Stimulated activated CD8-positive, alpha-beta memory T cell treated with anti-CD3 and anti-CD28 coated beads, Interleukin-2, amount 100 ng/mL, for 1 hour (primary cell): ENCODE data around the gene SOX21.

Experiments used
- DNase-seq, 2 donors: peaks; one replicate each; pipeline ENCODE4 v3.0.0-alpha.2; 2020; ENCODE audit warnings: low read depth in 2 of 2

The SOX21 gene

DNA sequence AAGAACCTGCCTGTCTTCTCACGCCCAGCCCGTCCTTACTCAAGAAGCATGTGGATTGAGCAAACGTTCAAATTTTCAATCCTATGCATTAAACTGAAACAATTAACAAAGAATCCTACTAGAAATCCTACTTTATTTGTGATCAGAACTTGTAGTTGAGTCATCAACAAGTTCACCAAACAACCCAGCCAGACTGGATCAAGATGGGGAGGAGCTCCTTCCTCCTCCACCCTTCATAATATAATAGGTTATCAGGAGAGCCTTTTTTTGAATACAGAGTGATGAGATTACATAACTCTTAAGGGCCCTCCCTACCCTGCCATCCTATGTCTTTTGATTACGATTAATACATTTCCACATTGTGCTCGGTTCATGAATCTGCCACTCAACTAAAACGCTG lies 32.7 kb downstream of the SOX21 start:
- DNase-seq, result no peak

GRCh38 chr13:94678845-94679244 lies 33.5 kb downstream of the SOX21 start:
- DNase-seq, result no peak

- no peak for DNase-seq
Measured at GRCh38 chr13:94677799-94678198, 34.5 kb downstream of the SOX21 start.

- peak; percentile 2 to 9 for DNase-seq
Measured at GRCh38 chr13:94674609-94675348, 37.6 kb downstream of the SOX21 start.

- DNase-seq, result no peak
Measured at GRCh38 chr13:94673851-94674250, 38.5 kb downstream of the SOX21 start.

GRCh38 chr13:94672400-94672799 lies 39.9 kb downstream of the SOX21 start:
- DNase-seq, result no peak

- no peak for DNase-seq
Measured at GRCh38 chr13:94667190-94667589, 45.2 kb downstream of the SOX21 start.

DNA sequence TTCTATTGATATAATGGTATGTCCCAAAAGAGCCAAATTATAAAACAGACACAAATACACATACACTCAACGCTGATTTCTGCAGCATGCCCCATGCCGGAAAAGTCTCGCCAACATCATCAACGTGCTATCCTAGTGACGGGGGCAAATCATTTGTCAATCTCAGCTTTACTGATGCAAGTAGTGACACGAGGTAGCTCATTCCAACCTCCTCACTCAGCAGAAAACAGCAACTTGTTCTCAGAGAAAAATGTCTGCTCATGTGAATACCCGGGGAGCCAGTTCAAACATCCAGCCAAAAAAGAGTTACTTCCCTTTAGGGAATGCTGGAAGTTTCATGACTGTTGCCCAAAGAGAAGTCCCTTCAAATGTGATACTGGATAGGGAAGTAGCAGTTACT lies 46.3 kb downstream of the SOX21 start:
- no peak for DNase-seq

DNA sequence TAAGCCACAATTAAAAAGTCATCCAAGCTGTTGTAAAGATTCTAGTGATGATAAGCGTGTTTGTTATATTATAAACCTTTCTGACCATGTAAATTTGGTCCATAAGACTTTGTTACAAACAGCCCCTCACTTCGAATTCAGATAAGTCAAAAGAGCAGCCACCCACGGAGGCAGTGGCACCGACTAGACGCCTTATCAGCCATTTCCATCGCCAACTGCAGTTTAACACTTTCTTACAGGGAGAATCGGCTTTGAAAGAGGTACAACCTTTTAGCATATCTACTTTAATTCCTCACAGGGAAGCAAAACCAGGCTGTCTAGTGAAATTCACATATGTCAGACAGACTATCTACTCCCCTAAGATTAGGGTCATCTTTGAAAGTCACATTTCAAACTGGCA lies 47.5 kb downstream of the SOX21 start:
- DNase-seq, result no peak

DNA sequence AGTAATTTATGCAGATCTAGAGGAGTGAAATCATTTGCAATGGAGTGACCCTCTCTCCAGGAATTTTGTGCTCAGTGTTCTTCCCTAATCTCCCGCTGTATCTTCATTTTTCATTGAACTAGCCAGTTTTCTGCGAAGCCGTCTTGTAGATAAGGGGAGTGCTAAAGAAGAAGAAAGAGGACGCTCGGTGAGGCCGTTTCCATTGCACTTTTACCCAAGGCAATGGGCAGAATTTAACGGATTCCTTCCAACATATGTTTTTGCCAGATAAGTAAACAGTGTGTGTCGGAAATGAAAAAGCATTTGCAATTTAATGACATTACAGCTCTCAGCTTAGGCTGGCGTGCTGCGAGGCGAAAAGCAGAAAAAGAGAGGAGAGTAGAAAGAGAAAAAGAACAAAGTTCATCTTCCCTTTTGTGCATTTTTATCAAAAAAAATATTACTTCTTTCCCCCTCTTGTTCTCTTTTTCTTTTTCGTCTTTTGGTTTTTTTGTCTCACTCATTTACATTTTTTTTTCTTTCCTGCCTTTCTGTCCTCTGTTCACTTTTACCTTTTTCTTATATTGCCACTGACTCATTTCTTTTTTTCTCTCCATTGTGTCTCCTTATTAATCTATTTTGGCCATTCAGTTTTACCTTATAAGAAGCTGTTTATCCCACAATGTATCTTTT lies 49.9 kb downstream of the SOX21 start:
- no peak for DNase-seq

DNA sequence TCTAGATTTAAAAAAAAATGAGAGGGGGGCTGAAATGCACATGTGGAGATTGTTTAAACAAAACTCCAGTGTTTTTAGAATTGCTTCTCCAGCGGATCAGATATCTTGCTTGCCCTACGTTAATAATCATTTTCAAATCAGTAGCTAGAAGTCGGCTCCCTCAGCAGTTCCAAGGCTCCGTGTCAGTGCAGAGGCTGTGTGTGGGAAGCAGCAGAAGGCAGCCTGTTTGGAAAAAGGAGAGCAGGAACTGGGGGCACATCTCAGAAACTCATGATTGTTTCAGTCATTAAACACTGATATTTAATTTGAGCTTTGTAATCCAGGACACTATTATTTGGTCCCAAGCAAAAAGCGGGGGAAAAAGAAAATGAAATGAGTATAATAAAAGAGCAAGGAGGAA lies 50.9 kb downstream of the SOX21 start:
- DNase-seq, result no peak

DNA sequence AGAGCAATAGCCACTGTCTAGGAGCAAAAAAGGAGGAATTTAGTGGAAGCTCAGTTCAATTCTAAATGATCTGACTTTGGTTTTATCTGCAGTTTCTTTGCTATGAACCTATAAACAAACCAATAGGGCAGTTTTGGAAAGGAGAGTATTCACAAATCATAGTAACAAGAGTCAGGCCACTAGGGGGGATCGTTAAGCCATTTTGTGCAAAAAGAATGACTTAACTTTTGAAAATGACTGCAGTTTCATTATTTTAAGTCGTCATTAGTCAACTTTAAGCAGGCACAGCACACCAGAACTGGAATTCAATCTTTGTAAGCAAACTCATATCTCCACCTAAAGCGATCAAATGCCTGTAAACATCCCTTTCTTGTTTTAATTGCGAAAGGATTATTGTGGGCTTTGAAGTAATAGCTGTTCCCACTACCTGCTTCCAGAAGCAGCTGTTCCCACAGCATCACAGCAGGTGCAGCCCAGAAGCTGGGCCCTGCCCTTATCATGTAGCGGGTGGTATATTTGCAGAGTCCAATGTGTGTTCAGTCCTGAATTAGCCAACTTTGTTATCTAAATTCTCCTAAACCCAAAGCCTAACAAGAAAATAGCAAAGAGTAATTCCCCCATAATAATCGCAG lies 51.5 kb downstream of the SOX21 start:
- no peak for DNase-seq
